NCI-H1436 treated with DMSO at 0.1 percent for 48 hours (cell line): ENCODE results near the gene CLEC3A.
"Not testable (repeated sequence)": the region's sequence is repeated elsewhere in the genome, so short reads cannot be mapped to it uniquely, and the experiment has no call there.

Source experiments
- DNase-seq: peaks from one replicate; lab custom pipeline; 2025; lab: John Stamatoyannopoulos, UW

CLEC3A gene

GRCh38 chr16:78034530-78034929 lies 12.2 kb downstream of the CLEC3A start:
- no peak for DNase-seq

GRCh38 chr16:78035012-78035411 lies 12.7 kb downstream of the CLEC3A start:
- DNase-seq: no peak

DNA sequence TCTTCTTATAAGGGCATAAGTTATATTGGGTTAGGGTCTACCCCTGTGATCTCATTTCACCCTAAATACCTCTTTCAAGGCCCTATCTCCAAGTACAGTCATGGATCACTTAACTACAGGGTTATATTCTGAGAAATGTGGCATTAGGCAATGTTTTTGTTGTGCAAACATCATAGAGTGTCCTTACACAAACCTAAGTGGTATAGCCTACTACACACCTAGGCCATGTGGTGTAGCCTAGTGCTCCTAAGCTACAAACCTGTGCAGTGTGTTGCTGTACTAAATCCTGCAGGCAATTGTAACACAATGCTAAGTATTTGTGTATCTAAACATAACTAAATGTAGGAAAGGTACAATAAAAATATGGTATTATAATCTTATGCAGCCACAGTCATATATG lies 18.0 kb downstream of the CLEC3A start:
- DNase-seq: no peak

DNA sequence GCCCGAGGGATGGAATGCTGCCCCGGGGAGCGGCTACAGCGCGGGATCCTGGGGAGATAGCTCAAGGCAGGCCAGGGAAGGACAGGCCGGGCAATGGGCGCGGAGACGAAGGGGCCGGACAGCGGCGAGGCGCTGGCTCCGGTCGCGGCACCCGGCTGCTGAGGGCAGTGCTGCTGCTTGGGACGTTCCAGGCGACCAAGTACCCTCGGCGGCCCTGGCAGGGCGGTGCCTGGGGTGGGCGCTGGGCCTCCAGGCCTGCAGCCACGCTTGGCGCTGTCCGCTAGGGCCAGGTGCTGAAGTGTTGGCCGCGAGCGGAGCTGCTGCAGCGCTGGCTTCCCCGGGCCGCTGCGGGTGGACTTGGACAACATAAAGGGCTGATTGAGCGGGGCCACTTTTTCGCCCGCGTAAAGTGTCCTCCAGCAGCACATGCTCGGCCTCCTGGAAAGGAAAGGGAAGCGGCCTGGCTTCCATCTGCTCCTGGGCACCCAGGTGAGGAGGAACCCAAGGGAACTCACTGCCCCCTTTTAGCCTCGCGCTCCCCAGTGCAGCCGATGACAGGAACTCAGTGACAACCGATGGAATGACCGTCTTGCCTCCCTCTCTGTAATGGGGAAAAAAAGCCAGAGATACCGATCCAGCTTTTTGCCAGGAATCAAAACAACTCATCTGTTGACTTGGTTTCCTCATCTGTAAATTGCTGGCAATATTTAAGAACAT lies 23.7 kb downstream of the CLEC3A start:
- no peak for DNase-seq

GRCh38 chr16:78048319-78048718 lies 26.0 kb downstream of the CLEC3A start:
- no peak for DNase-seq

DNA sequence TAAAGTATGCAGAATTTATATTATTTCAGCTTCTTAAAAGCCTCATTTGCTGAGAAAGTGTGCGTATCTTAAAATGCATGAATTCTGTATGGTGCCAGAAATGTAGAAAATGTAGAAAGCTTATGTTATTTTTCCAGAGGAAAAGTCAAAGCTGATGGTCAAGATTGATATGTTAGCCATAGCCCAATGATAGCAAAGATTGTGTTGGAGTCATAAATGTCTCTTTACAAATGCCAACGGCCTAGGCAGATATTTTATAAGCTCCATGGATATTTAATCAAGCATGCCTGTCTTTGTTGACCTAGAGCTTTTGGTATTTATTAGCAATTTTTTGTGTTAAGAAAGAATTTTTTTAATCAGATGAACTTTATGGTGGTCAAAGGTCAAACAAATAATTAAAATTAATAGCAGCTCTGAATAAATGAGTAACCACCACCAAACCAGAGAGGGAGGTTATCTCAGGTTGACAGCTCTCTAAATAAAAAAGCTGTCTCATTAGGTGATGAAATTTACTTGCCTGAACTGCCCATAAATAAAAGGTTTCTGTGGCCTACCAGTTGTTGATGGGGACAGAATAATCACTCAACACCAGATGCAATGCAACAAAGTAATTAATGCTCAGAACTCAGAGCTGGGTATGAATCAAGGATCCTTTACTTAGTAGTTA lies 28.5 kb downstream of the CLEC3A start:
- DNase-seq: no peak

DNA sequence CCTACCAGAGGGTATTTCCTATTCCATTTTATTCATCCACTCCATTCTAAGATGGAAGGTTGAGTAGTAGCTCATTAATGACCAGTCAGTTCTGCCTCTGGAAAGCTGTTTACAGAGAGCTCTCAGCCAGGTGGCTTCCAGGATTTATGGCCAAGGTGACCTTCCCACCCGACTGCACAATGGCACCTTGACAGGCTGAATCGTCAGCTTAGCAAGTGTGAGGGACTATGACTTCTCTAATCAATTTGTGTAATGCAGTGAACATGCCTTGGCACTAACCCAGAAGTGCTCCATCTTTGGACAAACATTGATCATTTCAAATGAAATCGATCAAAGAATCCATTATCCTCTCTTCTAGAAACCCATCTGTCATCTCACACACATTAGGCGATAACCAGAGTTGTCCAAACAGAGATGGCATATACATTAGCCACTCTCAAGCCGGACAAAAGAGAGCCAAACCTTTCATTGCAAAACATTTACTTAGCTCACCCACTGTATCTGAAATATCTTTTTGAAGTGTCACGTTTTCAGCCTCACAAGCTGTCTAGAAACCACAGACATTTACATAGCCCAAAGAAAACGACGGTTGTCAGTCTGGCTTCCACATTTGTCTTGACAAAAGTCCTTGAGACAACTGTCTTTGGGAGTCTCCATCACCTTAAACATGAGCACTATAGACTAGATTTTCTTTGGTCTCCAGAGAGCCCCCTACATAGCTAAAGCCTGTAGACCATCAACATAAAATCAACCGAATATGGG lies 35.6 kb downstream of the CLEC3A start:
- DNase-seq: no peak

DNA sequence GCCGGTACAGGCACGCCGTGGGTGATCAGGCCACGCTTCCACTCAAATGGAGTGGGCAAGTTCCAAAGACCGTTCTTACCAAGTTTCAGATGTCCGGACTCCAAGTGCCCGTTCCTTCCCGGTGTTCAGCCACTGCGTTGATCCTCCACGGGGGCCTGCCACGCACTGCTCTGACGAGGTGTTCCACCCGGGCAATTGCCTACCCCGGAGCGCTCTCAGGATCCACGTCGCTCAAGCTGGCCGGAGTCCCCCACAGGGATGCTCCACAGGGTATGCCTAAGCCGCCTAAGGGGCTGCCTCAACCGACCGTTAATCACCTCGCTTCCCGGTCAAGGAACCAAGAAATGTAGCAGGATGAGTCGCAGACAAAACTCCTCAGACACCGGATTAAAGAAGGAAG lies 37.5 kb downstream of the CLEC3A start:
- DNase-seq: not testable (repeated sequence)

GRCh38 chr16:78060295-78060694 lies 37.9 kb downstream of the CLEC3A start:
- DNase-seq: no peak

DNA sequence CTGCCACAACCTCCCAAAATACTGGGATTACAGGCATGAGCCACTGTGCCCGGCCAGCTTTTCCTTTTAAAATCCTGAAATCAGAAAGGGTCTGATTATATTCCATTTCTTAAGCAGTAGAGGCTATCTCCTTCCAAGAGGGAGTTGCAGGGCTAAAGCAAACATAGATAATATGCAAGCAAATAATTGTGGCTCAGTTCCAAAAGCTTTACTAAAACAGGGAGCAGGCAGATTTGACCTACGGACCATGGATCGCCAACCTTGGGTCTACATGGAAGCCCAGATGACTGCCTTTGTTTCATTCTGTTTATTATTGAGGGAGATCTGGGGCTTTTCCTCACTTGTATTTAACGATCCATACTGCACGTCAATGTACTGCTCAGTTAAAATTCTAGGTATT lies 38.5 kb downstream of the CLEC3A start:
- DNase-seq: no peak

DNA sequence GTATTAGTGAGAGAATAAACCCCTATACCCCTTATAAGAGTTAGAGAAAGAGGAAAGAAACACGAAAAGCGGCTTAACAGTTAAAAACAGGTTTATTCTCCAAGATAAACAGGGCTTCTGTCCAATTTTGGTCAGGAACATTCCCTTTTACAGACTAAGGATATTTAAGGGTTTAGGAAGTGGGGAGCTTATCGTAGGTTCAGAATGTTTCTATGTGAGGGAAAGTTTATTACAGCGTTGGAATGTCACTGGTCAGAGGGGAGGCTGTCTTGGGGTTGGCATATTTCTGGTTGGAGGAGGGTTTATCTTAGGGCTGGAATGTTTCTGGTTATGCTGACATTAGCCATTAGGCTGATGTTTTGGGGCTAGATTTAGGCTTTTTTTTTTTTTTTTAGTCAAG lies 43.0 kb downstream of the CLEC3A start:
- no peak for DNase-seq

- no peak for DNase-seq
Observed at GRCh38 chr16:78069913-78070312, 47.6 kb downstream of the CLEC3A start.

GRCh38 chr16:78072275-78072674 lies 49.9 kb downstream of the CLEC3A start:
- no peak for DNase-seq

GRCh38 chr16:78075800-78076199 lies 53.5 kb downstream of the CLEC3A start:
- no peak for DNase-seq

- DNase-seq: no peak
Observed at GRCh38 chr16:78081341-78081740, 59.0 kb downstream of the CLEC3A start.
